ENCODE data around the gene TXNL4A.

GRCh38 chr18:79951545-79952455 is 36.6 kb downstream of the TXNL4A start, which contains the start of gene SLC66A2:
- TF ChIP-seq POLR2A (IDR thresholded peaks at IDR 0.05; ENCODE audit: low read depth, low read length) (peak; percentile 41; the same call in 1 of the 2 replicates), POLR2AphosphoS5 (IDR thresholded peaks at IDR 0.05; ENCODE audit: low read depth, low read length) (no peak)
